Smooth muscle cell (in vitro differentiated cells): ENCODE measurements around the gene TRIM27. TPM values are rescaled to one million over a fixed set of nuclear protein-coding genes. Genes with fewer than 3 reads are reported as not detected.
"Not testable (repeated sequence)": the region's sequence is repeated elsewhere in the genome, so short reads cannot be mapped to it uniquely, and the experiment has no call there.

Experiments used
- DNase-seq: peaks from one replicate; lab custom pipeline; 2025; ENCODE audit not compliant: unreplicated experiment; lab: John Stamatoyannopoulos, UW
- H2AFZ ChIP-seq: fragments of 200-600 bp; sonication (generic); 2 replicates; pipeline ENCODE4 v1.6.0; 2016; ENCODE audit warnings: antibody characterized with exemption, low read depth, mild to moderate bottlenecking
- H3F3A ChIP-seq: fragments of 200-600 bp; sonication (generic); 2 replicates; pipeline ENCODE4 v1.6.0; 2017; ENCODE audit warnings: antibody characterized with exemption, low read depth
- H3K27ac ChIP-seq: fragments of 200-600 bp; sonication (generic); 2 replicates; pipeline ENCODE4 v1.5.1; 2016; ENCODE audit warnings: low read depth, mild to moderate bottlenecking
- H3K27me3 ChIP-seq: fragments of 200-600 bp; sonication (generic); 2 replicates; pipeline ENCODE4 v1.6.1; 2016; ENCODE audit warnings: low read depth, mild to moderate bottlenecking
- H3K36me3 ChIP-seq: fragments of 200-600 bp; sonication (generic); 2 replicates; pipeline ENCODE4 v1.5.1; 2016; ENCODE audit warnings: low read depth
- H3K4me1 ChIP-seq: fragments of 200-600 bp; sonication (generic); 2 replicates; pipeline ENCODE4 v1.5.1; 2016; ENCODE audit warnings: low read depth
- H3K4me2 ChIP-seq: fragments of 200-600 bp; sonication (generic); 2 replicates; pipeline ENCODE4 v1.6.0; 2016; ENCODE audit warnings: mild to moderate bottlenecking
- H3K4me3 ChIP-seq: fragments of 200-600 bp; sonication (generic); 2 replicates; pipeline ENCODE4 v1.5.1; 2016; ENCODE audit warnings: mild to moderate bottlenecking
- H3K79me2 ChIP-seq: fragments of 200-600 bp; sonication (generic); 2 replicates; pipeline ENCODE4 v1.6.0; 2016; ENCODE audit warnings: low read depth, mild to moderate bottlenecking
- H3K9ac ChIP-seq: fragments of 200-600 bp; sonication (generic); 2 replicates; pipeline ENCODE4 v1.6.0; 2016; ENCODE audit warnings: low read depth
- H3K9me3 ChIP-seq: fragments of 200-600 bp; sonication (generic); replicated peaks from 2 replicates; pipeline ENCODE4 v1.5.1; 2016; ENCODE audit warnings: low read depth
- H4K20me1 ChIP-seq: fragments of 200-600 bp; sonication (generic); 2 replicates; pipeline ENCODE4 v1.6.0; 2016; ENCODE audit warnings: low read depth
- CTCF ChIP-seq: fragments of 200-600 bp; sonication (generic); IDR thresholded peaks from 2 replicates; pipeline ENCODE4 v1.5.1; 2017; ENCODE audit warnings: borderline replicate concordance, mild to moderate bottlenecking, antibody characterized with exemption; ENCODE audit not compliant: insufficient read depth, poor library complexity, severe bottlenecking
- WGBS: methylation state at CpG from one replicate; pipeline ENCODE4 v1.1.7; 2016; ENCODE audit warnings: low lambda C conversion rate; 5-methylcytosine and 5-hydroxymethylcytosine counted together
- polyA plus RNA-seq: library from polyadenylated mRNA; unstranded; fragments of >200 nt; fragmentation: Nextera tagmentation; extraction: Ambion mirVana; gene quantifications from 2 replicates; pipeline ENCODE4 v1.2.1, GENCODE V29; 2016
- total RNA-seq: library from RNA; depleted of rRNA; stranded (reverse); fragments of >200 nt; gene quantifications from 2 replicates; pipeline ENCODE4 v1.2.3, GENCODE V29; 2014

TRIM27 gene
- 61.6 and 63.8 TPM in 2 replicates for total RNA-seq
- polyA plus RNA-seq, result 55.5 and 62.0 TPM in 2 replicates

GRCh38 chr6:28923318-28924102 lies at the start of gene TRIM27:
Gene TRIM27, minus strand, starts transcription at chr6:28923985. Its CDS starts 353 bp downstream, at chr6:28923632.
- peaks cover 17% of the 10 kb centered on the region for H3K4me1 ChIP-seq
- H2AFZ ChIP-seq, result peak within 1 kb of the TSS; percentile 97
- H3K79me2 ChIP-seq, result peaks cover 49% of the 10 kb centered on the region
- no peaks in the 10 kb centered on the region for H3F3A ChIP-seq
- H3K36me3 ChIP-seq, result peaks cover 5% of the 10 kb centered on the region
- DNase-seq, result peak; percentile 76
- peak within 1 kb of the TSS; percentile 91 for H3K4me3 ChIP-seq
- peaks cover 42% of the 10 kb centered on the region for H4K20me1 ChIP-seq
- H3K27me3 ChIP-seq, result no peaks in the 10 kb centered on the region
- peak within 1 kb of the TSS; percentile 83 for H3K27ac ChIP-seq
- under 1% methylated on average over 88 of the region's 89 CpGs for WGBS
- no peak for TF ChIP-seq CTCF
- peak within 1 kb of the TSS; percentile 95 for H3K4me2 ChIP-seq
- H3K9me3 ChIP-seq, result no peaks in the 10 kb centered on the region
- H3K9ac ChIP-seq, result peak within 1 kb of the TSS; percentile 82

GRCh38 chr6:28970056-28970455 lies 46.3 kb upstream of the TRIM27 start:
- H3K4me1 ChIP-seq, H3K79me2 ChIP-seq, H3K4me3 ChIP-seq, H3K4me2 ChIP-seq, H3K27ac ChIP-seq, H3K9me3 ChIP-seq, H3K9ac ChIP-seq, DNase-seq, H2AFZ ChIP-seq, H3F3A ChIP-seq, H3K27me3 ChIP-seq, H3K36me3 ChIP-seq, H4K20me1 ChIP-seq: not testable (repeated sequence)
- 90% methylated on average over 20 of the region's 21 CpGs for WGBS

GRCh38 chr6:28969129-28969528 lies 45.3 kb upstream of the TRIM27 start:
- no peak for TF ChIP-seq CTCF
- no peak overlapping the region for H3K4me2 ChIP-seq
- H3K4me3 ChIP-seq, result no peak overlapping the region
- no peaks in the 10 kb centered on the region for H3K36me3 ChIP-seq
- no peaks in the 10 kb centered on the region for H3K4me1 ChIP-seq
- no peak overlapping the region for H3K27ac ChIP-seq
- no peak for DNase-seq
- 84% methylated on average over 15 of the region's 15 CpGs for WGBS
- no peak overlapping the region for H2AFZ ChIP-seq
- H3F3A ChIP-seq, result no peaks in the 10 kb centered on the region
- H4K20me1 ChIP-seq, result no peaks in the 10 kb centered on the region
- H3K9me3 ChIP-seq, result no peaks in the 10 kb centered on the region
- no peaks in the 10 kb centered on the region for H3K79me2 ChIP-seq
- H3K27me3 ChIP-seq, result no peaks in the 10 kb centered on the region
- no peak overlapping the region for H3K9ac ChIP-seq

- Histone ChIP-seq H4K20me1 (no peaks in the 10 kb centered on the region), H3K9me3 (no peaks in the 10 kb centered on the region), H3K79me2 (no peaks in the 10 kb centered on the region), H3K27ac (no peak overlapping the region), H3K27me3 (no peaks in the 10 kb centered on the region), H2AFZ (no peak overlapping the region), H3F3A (no peaks in the 10 kb centered on the region), H3K9ac (no peak overlapping the region), H3K36me3 (no peaks in the 10 kb centered on the region), H3K4me1 (no peaks in the 10 kb centered on the region), H3K4me3 (no peak overlapping the region), H3K4me2 (no peak overlapping the region)
- no peak for DNase-seq
- 87% methylated on average over 4 of the region's 4 CpGs for WGBS
- no peak for TF ChIP-seq CTCF
These were observed 44.7 kb upstream of the TRIM27 start for GRCh38 chr6:28968476-28968875.
